Mammary epithelial cell (primary cell): ENCODE results near the gene C1QL2.

Source experiments
- CTCF ChIP-seq, 2 donors: IDR thresholded peaks in 1 of 2; conservative IDR thresholded peaks in 1 of 2; 2 replicates each; pipeline ENCODE4 v1.5.1; 2011 to 2012; ENCODE audit warnings: inconsistent platforms in 2 of 2, low read length in 2 of 2, mild to moderate bottlenecking in 2 of 2, control low read depth in 1 of 2, low read depth in 1 of 2; ENCODE audit not compliant: insufficient read depth in 1 of 2; ENCODE audit errors: extremely low read depth in 1 of 2
- EZH2 ChIP-seq: IDR thresholded peaks from 2 replicates; pipeline ENCODE4 v1.6.1; 2012; ENCODE audit warnings: low read length, inconsistent platforms, borderline replicate concordance

GRCh38 chr2:119175517-119175916 lies 17.0 kb upstream of the C1QL2 start:
- TF ChIP-seq CTCF (conservative IDR thresholded peaks at IDR 0.05 in 1 of 2, IDR thresholded peaks at IDR 0.05 in 1 of 2; ENCODE audit: extremely low read depth in 1 of 2, insufficient read depth in 1 of 2, low read depth in 1 of 2, low read length in 2 of 2), result no peak
- no peak for TF ChIP-seq EZH2
